IMR-90 (cell line): Measurements from ENCODE around the gene TNFRSF4.

Experiments
- BHLHE40 ChIP-seq: fragments of 150-350 bp; IDR thresholded peaks from 2 replicates; pipeline ENCODE4 v1.6.1; 2016; ENCODE audit warnings: mild to moderate bottlenecking, low read depth, low read length
- CTCF ChIP-seq: conservative IDR thresholded peaks from 2 replicates; pipeline ENCODE4 v1.5.1; 2012; ENCODE audit warnings: mild to moderate bottlenecking, low read depth, low read length, improper control_type of control experiment
- MXI1 ChIP-seq: IDR thresholded peaks from 2 replicates; pipeline ENCODE4 v1.6.1; 2012; ENCODE audit warnings: low read depth, mild to moderate bottlenecking, low read length, moderate library complexity, borderline replicate concordance
- POLR2A ChIP-seq: IDR thresholded peaks from 2 replicates; pipeline ENCODE4 v1.6.1; 2012; ENCODE audit warnings: mild to moderate bottlenecking, low read depth, low read length

- TF ChIP-seq MXI1 (no peak), CTCF (no peak), POLR2A (no peak), BHLHE40 (no peak)
Measured at GRCh38 chr1:1194723-1195122, 19.2 kb downstream of the TNFRSF4 start.
